Measurements from ENCODE around the gene TNXB.

TNXB gene

DNA sequence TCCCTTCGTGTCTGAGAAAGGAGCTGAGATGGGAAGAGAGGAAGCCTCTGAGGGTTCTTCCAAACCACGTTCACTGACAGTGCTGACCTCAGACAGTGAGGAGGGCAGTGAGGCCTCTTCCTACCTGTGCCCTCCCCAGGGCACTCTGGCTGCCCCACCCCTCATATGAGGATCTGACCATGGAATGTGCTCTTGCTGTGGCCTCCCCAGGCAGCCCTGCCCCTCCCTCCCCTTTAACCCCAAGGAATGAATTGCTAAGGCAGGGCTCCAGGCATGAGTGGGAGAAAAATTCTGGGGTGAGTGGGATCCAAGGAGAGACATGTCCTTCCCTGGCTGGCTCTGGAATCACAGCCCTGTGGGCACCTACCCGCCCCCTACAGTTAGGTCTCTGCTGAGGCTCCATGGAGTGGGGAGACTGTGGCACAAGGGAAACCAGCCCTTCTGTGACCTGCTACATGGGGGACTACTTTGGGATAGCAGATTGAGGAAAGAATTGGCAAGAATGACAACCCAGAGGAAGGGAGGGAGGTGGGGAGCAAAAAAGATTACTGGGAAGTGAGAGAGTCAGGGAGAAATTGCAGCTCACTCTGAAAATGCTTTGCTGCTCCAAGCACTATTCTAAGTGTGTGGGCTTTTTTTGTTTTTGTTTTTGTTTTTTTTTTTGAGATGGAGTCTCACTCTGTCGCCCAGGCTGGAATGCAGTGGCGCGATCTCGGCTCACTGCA, 29.4 kb downstream of the TNXB start:
- Mint-ChIP-seq H3K9me3 (no peaks in the 10 kb centered on the region), H3K4me3 (no peak overlapping the region), H3K27me3 (ENCODE audit: low read depth, poor library complexity) (peaks cover 6% of the 10 kb centered on the region), H3K27ac (no peak overlapping the region), H3K4me1 (peaks cover 68% of the 10 kb centered on the region), H3K36me3 (ENCODE audit: low read depth) (no peaks in the 10 kb centered on the region)
- no peak for DNase-seq
- TF ChIP-seq, protein P1, sequence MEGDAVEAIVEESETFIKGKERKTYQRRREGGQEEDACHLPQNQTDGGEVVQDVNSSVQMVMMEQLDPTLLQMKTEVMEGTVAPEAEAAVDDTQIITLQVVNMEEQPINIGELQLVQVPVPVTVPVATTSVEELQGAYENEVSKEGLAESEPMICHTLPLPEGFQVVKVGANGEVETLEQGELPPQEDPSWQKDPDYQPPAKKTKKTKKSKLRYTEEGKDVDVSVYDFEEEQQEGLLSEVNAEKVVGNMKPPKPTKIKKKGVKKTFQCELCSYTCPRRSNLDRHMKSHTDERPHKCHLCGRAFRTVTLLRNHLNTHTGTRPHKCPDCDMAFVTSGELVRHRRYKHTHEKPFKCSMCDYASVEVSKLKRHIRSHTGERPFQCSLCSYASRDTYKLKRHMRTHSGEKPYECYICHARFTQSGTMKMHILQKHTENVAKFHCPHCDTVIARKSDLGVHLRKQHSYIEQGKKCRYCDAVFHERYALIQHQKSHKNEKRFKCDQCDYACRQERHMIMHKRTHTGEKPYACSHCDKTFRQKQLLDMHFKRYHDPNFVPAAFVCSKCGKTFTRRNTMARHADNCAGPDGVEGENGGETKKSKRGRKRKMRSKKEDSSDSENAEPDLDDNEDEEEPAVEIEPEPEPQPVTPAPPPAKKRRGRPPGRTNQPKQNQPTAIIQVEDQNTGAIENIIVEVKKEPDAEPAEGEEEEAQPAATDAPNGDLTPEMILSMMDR (IDR thresholded peaks at IDR 0.05) = no peak

DNA sequence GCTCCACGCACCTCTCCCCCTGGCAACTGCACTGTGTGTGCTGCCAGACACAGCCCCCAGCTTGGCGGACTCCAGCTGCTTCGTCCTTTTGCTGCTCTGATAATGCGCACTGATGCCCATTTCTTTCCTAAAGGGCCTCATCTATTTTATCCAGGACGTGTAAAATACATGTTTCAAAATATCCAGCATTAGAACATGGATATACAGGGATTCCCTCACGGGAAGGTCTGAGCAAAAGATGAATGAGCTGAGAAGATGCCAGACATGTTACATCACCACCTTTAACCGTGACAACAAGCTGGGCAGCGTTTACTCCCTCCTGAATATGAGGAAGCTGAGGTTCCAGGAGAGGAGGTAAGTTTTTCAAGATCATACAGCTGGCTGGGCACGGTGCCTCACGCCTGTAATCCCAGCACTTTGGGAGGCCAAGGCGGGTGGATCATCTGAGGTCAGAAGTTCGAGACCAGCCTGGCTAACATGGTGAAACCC, 32.8 kb downstream of the TNXB start:
- peak overlapping the region; percentile 66 for H3K27ac Mint-ChIP-seq

DNA sequence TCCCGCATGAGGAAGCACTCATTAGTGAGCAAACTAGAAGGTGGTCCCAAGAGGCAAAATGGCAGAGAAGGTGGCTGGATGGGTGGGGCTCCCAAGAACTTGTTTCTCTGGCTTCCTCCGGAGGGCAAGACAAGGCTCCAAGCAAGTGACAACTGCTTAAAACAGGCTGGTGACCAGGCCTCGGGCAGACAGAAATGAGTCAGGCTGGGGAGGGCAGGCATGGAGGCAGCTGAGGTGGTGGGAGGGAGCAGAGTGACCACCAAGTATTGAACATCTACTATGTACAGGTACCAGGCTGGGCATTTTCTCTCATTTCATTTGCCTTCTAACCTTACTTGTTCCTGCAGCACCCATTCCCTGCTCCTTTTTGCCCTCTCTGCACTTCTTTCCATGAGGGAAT, 33.4 kb downstream of the TNXB start:
- TF ChIP-seq, protein P1 (IDR thresholded peaks at IDR 0.05) = no peak
- no peaks in the 10 kb centered on the region for H3K36me3 Mint-ChIP-seq (ENCODE audit: low read depth)
- H3K4me1 Mint-ChIP-seq = peaks cover 76% of the 10 kb centered on the region
- H3K9me3 Mint-ChIP-seq = no peaks in the 10 kb centered on the region
- no peak overlapping the region for H3K4me3 Mint-ChIP-seq
- H3K27ac Mint-ChIP-seq = peak overlapping the region; percentile 95
- DNase-seq = no peak
- peaks cover 5% of the 10 kb centered on the region for H3K27me3 Mint-ChIP-seq (ENCODE audit: low read depth, poor library complexity)

More for the DNA sequence above, 32.8 kb downstream of the TNXB start:
- no peak for DNase-seq
- Mint-ChIP-seq H3K27me3 (ENCODE audit: low read depth, poor library complexity) (peaks cover 5% of the 10 kb centered on the region), H3K9me3 (no peaks in the 10 kb centered on the region), H3K4me1 (peaks cover 76% of the 10 kb centered on the region), H3K4me3 (no peak overlapping the region), H3K36me3 (ENCODE audit: low read depth) (no peaks in the 10 kb centered on the region)
- TF ChIP-seq, protein P1 (IDR thresholded peaks at IDR 0.05) = no peak

DNA sequence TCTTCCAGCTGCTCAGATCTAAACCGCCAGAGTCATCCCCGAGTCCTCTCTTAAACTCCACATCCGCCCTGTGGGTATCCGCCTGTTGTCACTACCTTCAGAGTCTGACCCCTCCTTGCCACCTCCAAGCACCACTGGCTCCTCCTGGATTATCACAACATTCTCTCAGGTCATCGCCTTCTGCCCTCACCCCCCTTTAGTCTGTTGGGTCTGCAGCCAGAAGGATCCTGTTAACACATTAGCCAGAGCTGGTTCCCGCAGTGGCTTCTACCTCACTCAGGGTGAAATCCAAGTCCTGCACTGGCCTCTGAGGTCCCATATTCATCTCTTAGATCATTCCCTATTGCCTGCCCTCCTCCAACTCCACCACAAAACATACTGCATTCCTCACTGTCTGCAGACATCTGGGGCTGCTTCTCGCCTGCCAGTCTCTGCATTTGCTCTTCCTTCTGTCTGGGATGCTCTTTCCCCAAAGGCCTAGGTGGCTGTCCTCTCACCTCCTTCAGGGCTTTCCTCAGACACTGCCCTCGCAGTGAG, 34.1 kb downstream of the TNXB start:
- Mint-ChIP-seq H3K9me3 (no peaks in the 10 kb centered on the region), H3K36me3 (ENCODE audit: low read depth) (no peaks in the 10 kb centered on the region), H3K27ac (peak overlapping the region; percentile 95), H3K27me3 (ENCODE audit: low read depth, poor library complexity) (peaks cover 2% of the 10 kb centered on the region), H3K4me1 (peaks cover 78% of the 10 kb centered on the region), H3K4me3 (peak overlapping the region; percentile 10)
- no peak for DNase-seq
- TF ChIP-seq, protein P1 (IDR thresholded peaks at IDR 0.05) = no peak

DNA sequence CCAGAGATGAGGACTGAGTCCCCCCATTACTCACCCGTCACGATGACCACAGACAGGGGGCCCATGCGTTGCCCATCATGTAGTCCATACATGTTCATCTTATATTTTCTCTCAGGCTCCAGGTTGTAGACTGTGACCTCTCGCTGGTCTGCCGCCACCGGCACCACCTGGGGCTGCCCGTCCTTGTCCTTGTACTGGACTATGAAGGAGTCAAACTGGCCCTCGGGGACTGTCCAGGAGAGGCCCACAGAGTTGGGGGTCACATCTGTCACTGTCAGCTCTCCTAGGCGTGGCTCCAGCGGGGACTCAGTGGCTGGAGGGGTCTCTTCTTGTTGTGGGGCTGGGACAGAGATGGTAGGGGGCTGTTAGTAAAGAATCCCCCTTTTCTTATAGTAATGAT, 35.5 kb downstream of the TNXB start:
- Mint-ChIP-seq H3K4me3 (no peak overlapping the region), H3K36me3 (ENCODE audit: low read depth) (no peaks in the 10 kb centered on the region), H3K27ac (peak overlapping the region; percentile 14), H3K4me1 (peaks cover 81% of the 10 kb centered on the region), H3K9me3 (no peaks in the 10 kb centered on the region), H3K27me3 (ENCODE audit: low read depth, poor library complexity) (peaks cover 9% of the 10 kb centered on the region)
- DNase-seq = no peak
- TF ChIP-seq, protein P1 (IDR thresholded peaks at IDR 0.05) = no peak

DNA sequence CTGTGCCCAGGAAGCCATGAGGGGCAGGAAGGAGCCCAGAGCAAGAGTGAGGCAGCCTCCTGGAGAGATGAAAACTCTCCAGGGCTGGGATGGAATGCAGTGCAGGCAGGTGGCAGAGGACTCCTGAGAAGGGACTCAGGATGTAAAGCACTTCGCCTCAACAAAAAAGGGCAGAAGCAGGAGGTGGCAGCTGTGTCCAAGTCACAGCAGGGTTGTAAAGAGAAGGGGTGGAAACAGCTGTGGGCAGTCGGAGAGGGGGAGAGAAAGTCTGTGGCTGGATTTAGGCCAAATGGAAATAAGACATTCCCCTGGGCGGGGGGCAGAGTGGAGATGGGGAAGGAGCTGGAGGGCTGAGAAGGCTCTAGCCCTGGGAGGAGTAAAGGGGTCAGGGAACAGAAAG, 36.0 kb downstream of the TNXB start:
- no peaks in the 10 kb centered on the region for H3K36me3 Mint-ChIP-seq (ENCODE audit: low read depth)
- TF ChIP-seq, protein P1 (IDR thresholded peaks at IDR 0.05) = no peak
- H3K27me3 Mint-ChIP-seq (ENCODE audit: low read depth, poor library complexity) = peaks cover 9% of the 10 kb centered on the region
- H3K9me3 Mint-ChIP-seq = no peaks in the 10 kb centered on the region
- H3K4me1 Mint-ChIP-seq = peaks cover 81% of the 10 kb centered on the region
- DNase-seq = no peak
- peak overlapping the region; percentile 14 for H3K27ac Mint-ChIP-seq
- H3K4me3 Mint-ChIP-seq = no peak overlapping the region

Data from nephron progenitor cell (in vitro differentiated cells).